NCI-H345 treated with DMSO at 0.1 percent for 48 hours (cell line): Measurements from ENCODE around the gene PATJ.

Source experiments
- DNase-seq: peaks from one replicate; lab custom pipeline; 2025; ENCODE audit not compliant: unreplicated experiment; lab: John Stamatoyannopoulos, UW

PATJ gene

GRCh38 chr1:62082456-62083363, 340.4 kb downstream of the PATJ start:
- DNase-seq: no peak

- no peak for DNase-seq
These were observed 342.1 kb downstream of the PATJ start for GRCh38 chr1:62084310-62084890.

DNA sequence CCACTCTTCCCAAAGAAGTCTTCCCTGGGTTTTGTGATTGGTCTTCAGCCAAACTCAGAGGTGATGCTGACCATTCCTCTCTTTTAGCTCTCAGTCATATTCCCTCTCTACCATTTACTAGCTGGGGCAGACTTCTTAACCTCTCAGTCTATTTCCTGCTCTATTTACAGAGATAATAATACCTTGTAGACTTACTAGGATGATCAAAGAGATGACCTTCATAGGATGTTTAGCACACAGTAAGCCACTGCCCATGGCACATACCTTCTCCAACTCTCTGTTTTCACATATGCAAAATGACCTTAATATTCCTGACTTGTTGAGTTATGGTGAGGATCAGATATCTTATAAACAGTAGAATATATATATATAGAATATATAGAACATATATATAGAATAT, 346.2 kb downstream of the PATJ start:
- no peak for DNase-seq

GRCh38 chr1:62089570-62089969, 347.3 kb downstream of the PATJ start:
- DNase-seq: no peak

DNA sequence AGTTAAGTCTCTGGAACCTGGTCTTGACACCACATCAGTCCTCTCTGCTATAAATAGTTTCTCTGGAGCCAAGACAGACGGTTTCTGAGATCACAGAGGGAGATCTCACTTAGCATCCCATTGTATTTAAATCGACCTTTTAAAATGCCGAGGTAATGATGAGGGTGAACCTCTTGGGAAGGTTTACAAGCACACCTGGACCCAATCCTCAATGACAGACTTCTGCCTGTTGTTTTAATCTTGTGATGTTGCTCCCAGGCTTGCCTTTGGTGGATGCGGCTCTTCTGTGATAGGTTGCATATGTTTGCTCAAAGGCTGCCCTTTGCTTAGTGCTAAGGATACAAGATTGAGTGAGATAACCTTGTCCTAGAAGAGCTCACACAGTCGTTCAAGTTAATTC, 347.7 kb downstream of the PATJ start:
- no peak for DNase-seq

DNA sequence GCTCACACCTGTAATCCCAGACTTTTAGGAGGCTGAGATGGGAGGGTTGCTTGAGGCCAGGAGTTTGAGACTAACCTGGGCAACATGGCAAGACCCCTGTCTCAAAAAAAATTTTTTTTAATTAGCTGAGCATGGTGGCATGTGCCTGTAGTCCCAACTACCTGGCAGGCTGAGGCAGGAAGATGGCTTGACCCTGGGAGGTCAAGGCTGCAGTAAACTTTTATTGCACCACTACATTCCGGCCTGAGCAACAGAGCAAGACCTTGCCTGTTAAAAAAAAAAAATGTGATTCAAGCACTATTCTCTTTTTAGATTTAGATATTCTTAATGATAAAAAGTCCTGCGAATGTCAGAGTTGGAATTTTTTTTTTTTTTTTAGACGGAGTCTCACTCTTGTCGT, 349.8 kb downstream of the PATJ start:
- no peak for DNase-seq

- no peak for DNase-seq
These were observed 351.0 kb downstream of the PATJ start for GRCh38 chr1:62093261-62093660.

DNA sequence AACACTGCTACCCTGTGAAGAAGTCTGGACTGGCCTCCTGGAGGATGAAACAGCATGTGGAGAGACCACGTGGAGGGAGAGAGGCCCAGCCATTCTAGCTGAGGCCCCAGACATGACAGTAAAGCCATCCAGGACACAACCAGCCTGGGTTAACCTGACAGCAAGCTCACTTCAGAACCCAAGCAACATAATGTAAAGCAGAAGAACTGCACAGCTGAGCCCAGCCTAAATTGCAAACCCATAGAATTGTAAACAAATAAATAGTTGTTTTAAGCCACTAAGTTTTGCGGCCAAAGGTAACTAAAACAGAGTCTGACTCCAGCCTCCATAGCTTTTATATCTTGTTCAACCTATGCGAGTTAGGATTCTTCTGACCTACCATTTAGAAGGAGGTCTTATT, 355.2 kb downstream of the PATJ start:
- DNase-seq: no peak

- DNase-seq: no peak
These were observed 358.2 kb downstream of the PATJ start for GRCh38 chr1:62100442-62100841.

DNA sequence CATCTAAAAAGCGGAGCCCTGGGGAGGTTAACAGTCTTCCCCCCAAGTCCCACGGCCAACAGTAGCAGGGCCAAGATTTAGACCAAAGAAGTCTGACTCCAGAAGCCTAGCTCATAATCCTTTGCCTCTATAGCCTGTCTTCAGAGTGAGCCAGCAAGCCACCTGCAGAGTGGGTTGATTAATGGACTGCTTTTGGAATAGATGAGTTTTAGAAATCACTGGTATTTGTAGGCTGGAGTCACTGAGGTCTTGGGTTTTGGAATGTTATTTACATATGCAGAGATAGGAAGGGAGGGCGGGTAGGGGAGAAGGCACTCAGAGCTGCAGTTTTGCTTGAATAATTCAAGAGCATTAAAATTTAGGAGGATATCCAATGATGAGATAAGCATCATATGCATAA, 361.6 kb downstream of the PATJ start:
- DNase-seq: no peak

DNA sequence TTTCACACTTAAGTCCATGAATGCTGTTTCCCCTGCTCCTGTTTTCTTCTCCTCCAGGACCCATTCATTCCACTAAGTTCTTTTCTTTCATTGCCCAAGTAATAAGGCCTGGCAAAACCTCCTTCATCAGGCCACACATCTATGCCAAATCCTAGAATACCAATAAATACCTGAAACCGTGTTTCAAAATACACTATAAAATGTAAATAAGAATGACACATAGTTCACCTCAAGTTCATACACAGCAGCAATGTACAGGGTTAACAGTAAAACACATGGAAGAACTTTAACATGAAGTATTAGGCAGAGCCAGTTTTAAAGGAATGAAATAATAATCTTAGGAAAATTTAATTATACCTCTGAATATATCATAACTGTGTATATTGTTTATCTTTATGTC, 365.6 kb downstream of the PATJ start:
- DNase-seq: no peak

- no peak for DNase-seq
These were observed 366.8 kb downstream of the PATJ start for GRCh38 chr1:62109124-62109523.

DNA sequence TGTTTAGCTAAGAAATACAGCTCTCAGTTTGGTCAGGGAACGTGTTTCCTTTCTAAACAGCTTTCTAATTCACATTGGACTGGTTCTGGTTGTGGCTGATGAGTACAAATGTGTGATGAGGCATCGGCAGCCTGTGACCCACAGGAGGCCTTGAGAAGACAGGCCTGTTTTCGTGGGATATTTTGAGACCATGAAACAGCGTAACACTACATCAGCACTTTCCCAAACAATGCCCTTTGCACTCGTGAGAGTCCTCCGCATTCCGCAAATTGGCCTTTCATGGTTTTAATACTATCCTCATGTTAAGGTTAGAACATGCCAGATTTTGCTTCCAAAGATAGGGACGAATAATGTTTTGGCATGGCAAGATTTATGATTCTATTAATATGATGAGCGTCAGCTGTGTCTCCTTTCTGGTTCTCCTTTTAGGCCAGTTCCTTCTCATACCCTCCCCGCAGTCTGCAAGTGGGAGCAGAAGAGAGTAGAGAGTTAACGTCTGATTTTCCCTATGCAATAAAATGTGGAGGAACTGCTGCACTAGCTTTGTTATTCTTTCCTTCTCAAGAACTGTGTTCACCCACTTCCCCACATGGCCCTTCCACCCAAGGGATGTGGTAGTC, 368.0 kb downstream of the PATJ start:
- no peak for DNase-seq

- DNase-seq: no peak
These were observed 368.8 kb downstream of the PATJ start for GRCh38 chr1:62111084-62111483.

- no peak for DNase-seq
These were observed 371.2 kb downstream of the PATJ start for GRCh38 chr1:62113507-62113906.

DNA sequence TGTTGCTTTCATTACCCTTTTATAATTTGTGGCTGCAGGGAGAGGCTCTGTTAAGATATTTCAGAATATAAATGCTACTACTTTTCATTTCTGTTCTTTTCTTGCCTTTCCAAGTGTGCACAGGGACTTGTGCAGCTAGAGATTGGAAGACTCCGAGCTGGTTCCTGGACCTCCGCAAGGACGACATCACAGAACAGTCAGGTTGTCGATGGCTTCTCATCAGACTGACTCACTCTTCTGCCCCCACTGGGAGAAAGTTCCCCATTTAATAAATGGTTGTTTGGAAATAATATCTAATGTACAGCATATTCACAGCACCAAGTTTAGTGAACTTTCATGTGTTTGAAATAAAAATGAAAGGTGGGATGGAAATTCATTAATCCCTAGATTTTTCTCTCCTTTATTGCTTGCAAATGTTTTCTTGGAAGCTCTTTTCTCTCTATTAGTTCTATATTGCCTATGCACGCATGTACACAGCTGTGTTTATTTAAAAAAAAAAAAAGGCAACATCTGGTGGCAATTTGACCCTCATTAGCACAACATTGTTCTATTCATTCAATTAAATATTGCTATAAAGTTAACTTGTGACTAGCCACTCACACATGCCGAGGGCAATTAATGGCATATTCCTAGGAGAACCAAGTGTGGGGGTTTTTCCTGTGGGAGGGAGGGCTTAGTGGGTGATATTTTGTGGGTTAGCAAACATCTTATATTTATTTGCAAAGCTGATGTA, 374.9 kb downstream of the PATJ start:
- DNase-seq: no peak

DNA sequence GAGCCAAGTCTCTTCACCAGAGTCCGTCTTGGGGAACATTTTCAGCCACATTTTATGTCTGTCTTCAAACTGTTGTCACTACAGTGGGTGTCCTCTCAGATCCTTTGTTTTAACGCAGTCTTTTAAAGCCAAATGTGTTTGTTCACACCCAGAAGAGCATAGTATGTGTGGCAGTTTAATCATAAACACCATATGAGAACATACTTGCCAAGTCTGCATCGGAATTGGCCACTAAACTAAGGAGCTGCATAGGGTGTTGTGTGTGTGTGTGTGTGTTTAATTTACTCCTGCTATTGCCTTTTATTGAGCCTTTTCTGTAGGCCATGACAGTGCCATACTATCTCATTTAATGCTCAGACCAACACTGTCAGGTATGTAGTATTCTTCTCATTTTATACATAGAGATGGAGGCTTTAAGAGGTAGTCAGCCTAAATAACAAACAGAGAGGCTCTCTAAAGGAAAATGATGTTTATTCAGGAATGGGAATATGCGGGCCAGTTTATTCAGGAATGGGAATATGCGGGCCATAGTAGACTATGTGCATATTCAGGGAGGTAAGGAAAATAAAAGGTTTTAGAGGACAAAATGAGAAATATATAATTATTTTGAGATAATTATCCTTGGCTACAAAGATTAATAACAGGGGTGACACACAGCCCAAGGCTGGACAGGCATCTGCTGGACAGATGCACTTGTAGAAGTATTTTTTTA, 384.5 kb downstream of the PATJ start:
- DNase-seq: no peak

GRCh38 chr1:62128745-62129144, 386.5 kb downstream of the PATJ start:
- DNase-seq: no peak

DNA sequence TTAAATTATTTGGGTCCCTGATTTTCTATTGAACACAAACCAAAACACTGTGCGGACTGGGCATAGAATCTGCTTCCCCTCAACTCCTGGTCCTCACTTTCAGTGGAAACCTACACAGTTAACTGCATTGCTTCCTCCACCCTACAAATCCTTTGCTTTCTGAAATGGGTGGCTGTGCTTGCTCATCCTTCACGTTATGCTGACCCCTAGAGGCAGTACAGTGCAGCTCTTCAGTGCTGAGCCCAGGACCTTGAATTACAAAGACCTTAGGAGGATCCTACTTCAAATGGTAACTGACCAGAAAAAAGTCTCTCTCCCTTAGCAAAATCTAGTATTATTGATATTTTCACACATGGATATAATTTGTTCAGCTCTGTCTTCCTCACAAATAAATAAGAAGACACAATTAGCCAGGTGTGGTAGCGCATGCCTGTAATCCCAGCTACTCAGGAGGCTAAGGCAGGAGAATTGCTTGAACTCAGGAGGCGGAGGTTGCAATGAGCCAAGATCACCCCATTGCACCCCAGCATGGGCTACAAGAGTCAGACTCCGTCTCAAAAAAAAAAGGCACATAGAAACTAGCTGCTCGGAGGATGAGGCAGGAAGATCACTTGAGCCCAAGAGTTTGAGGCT, 388.9 kb downstream of the PATJ start:
- peak; percentile 31 for DNase-seq

DNA sequence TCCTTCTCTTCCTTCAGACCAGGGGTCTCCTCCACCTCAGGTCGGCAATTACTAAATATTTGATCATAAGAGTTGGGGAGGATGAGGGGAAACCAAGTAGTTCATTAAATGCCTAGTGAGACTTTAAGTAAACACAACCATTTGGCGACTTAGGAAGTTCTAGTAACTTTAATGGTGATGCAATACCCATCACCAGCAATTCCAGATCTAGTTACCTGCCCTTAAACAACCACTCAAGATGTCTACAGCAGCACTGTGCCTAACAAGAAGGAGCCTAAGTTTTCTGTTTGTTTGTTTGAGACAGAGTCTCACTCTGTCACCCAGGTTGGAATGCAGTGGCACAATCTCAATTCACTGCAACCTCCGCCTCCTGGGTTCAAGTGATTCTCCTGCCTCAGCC, 395.7 kb downstream of the PATJ start:
- DNase-seq: no peak
